HL-60 (cell line): ENCODE measurements around the gene GDF7.

Source experiments
- GABPA ChIP-seq: IDR thresholded peaks from 2 replicates; pipeline ENCODE4 v1.6.1; 2012; ENCODE audit warnings: low read depth
- POLR2AphosphoS5 ChIP-seq: IDR thresholded peaks from 2 replicates; pipeline ENCODE4 v1.6.1; 2012; ENCODE audit warnings: low read depth
- SPI1 ChIP-seq: IDR thresholded peaks from 2 replicates; pipeline ENCODE4 v1.6.1; 2012; ENCODE audit warnings: low read depth, mild to moderate bottlenecking, borderline replicate concordance
- TF ChIP-seq, protein P1 (sequence below): IDR thresholded peaks from one replicate; pipeline ENCODE4 v1.5.1; 2011; ENCODE audit warnings: low read length, control low read depth, inconsistent platforms; ENCODE audit not compliant: insufficient read depth
- TF ChIP-seq, protein P2 (sequence below): IDR thresholded peaks from 2 replicates; pipeline ENCODE4 v1.6.1; 2012; ENCODE audit warnings: low read depth; ENCODE audit not compliant: insufficient replicate concordance

DNA sequence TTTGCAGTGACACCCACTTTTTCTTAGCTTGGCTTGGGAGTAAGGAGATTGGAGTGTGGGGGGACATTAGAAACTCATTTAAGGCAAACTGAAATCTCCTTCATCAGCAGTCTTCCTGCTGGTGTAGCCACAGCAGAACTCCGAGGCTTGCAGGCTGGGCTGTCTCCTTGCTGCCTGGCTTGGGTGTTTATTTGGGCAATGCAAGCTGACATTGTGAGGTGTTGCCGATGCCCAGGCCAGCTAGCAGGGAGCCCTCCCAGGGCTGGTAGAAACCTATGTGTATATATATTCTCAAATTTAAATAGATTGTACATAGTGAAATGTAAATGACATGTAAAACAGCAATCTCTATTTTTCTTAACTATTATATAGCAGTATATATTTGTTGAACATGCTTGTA, 11.8 kb downstream of the GDF7 start:
- TF ChIP-seq, protein P1, sequence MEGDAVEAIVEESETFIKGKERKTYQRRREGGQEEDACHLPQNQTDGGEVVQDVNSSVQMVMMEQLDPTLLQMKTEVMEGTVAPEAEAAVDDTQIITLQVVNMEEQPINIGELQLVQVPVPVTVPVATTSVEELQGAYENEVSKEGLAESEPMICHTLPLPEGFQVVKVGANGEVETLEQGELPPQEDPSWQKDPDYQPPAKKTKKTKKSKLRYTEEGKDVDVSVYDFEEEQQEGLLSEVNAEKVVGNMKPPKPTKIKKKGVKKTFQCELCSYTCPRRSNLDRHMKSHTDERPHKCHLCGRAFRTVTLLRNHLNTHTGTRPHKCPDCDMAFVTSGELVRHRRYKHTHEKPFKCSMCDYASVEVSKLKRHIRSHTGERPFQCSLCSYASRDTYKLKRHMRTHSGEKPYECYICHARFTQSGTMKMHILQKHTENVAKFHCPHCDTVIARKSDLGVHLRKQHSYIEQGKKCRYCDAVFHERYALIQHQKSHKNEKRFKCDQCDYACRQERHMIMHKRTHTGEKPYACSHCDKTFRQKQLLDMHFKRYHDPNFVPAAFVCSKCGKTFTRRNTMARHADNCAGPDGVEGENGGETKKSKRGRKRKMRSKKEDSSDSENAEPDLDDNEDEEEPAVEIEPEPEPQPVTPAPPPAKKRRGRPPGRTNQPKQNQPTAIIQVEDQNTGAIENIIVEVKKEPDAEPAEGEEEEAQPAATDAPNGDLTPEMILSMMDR, result no peak
- TF ChIP-seq POLR2AphosphoS5 (no peak), SPI1 (no peak), GABPA (no peak)
- TF ChIP-seq, protein P2, sequence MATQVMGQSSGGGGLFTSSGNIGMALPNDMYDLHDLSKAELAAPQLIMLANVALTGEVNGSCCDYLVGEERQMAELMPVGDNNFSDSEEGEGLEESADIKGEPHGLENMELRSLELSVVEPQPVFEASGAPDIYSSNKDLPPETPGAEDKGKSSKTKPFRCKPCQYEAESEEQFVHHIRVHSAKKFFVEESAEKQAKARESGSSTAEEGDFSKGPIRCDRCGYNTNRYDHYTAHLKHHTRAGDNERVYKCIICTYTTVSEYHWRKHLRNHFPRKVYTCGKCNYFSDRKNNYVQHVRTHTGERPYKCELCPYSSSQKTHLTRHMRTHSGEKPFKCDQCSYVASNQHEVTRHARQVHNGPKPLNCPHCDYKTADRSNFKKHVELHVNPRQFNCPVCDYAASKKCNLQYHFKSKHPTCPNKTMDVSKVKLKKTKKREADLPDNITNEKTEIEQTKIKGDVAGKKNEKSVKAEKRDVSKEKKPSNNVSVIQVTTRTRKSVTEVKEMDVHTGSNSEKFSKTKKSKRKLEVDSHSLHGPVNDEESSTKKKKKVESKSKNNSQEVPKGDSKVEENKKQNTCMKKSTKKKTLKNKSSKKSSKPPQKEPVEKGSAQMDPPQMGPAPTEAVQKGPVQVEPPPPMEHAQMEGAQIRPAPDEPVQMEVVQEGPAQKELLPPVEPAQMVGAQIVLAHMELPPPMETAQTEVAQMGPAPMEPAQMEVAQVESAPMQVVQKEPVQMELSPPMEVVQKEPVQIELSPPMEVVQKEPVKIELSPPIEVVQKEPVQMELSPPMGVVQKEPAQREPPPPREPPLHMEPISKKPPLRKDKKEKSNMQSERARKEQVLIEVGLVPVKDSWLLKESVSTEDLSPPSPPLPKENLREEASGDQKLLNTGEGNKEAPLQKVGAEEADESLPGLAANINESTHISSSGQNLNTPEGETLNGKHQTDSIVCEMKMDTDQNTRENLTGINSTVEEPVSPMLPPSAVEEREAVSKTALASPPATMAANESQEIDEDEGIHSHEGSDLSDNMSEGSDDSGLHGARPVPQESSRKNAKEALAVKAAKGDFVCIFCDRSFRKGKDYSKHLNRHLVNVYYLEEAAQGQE, result no peak
